Sigmoid colon (tissue), 7 donors: ENCODE measurements around the gene ITGB2. TPM values are rescaled to one million over a fixed set of nuclear protein-coding genes. Genes with fewer than 3 reads are reported as not detected.
A peak's percentile ranks its signal among the peaks of the same experiment; 100 is the strongest.

Source experiments
- DNase-seq: peaks from one replicate; pipeline ENCODE4 v3.0.0-alpha.2; 2019
- H3K27ac ChIP-seq, 4 donors: fragments of 200-600 bp; sonication (generic); one replicate each; pipeline ENCODE4 v1.5.1; 2016 to 2019; ENCODE audit warnings: mild to moderate bottlenecking in 1 of 4
- H3K27me3 ChIP-seq, 3 donors: fragments of 200-600 bp; sonication (generic); one replicate each; pipeline ENCODE4 v1.5.1; 2019; ENCODE audit warnings: mild to moderate bottlenecking in 1 of 3
- H3K36me3 ChIP-seq, 4 donors: fragments of 200-600 bp; sonication (generic); one replicate each; pipeline ENCODE4 v1.5.1; 2016 to 2019
- H3K4me1 ChIP-seq, 4 donors: fragments of 200-600 bp; sonication (generic); one replicate each; pipeline ENCODE4 v1.5.1; 2017 to 2019
- H3K4me3 ChIP-seq, 4 donors: fragments of 200-600 bp; sonication (generic); one replicate each; pipeline ENCODE4 v1.5.1; 2017 to 2019; ENCODE audit warnings: mild to moderate bottlenecking in 2 of 4, moderate library complexity in 1 of 4
- H3K9me3 ChIP-seq, 4 donors: fragments of 200-600 bp in 3 of 4; sonication (generic) in 3 of 4; one replicate each; pipeline versions ENCODE4 v1.5.1 to v1.6.1; 2013 to 2019
- CTCF ChIP-seq, 4 experiments: fragments of 450-650 bp in 3 of 4; fragments of 200-600 bp in 1 of 4; IDR thresholded peaks; one replicate each; pipeline ENCODE4 v1.5.1; 2016 to 2019; ENCODE audit warnings: antibody characterized with exemption in 4 of 4, mild to moderate bottlenecking in 3 of 4, moderate library complexity in 2 of 4
- EP300 ChIP-seq, 4 donors: sonication (generic); formaldehyde crosslinking; IDR thresholded peaks; one replicate each; pipeline ENCODE4 v1.6.1; 2017; ENCODE audit warnings: antibody characterized with exemption in 4 of 4
- POLR2A ChIP-seq, 2 donors: fragments of 450-650 bp; IDR thresholded peaks; one replicate each; pipeline ENCODE4 v1.6.1; 2016; ENCODE audit warnings: antibody characterized with exemption in 2 of 2, mild to moderate bottlenecking in 2 of 2, moderate library complexity in 2 of 2
- POLR2AphosphoS5 ChIP-seq, 4 donors: sonication (generic); formaldehyde crosslinking; IDR thresholded peaks; one replicate each; pipeline ENCODE4 v1.6.1; 2017; ENCODE audit warnings: antibody characterized with exemption in 4 of 4
- WGBS, 2 donors: extraction: QIAGEN DNeasy Blood & Tissue Kit; methylation state at CpG; one replicate each; pipeline ENCODE4 v1.1.7; 2013; 5-methylcytosine and 5-hydroxymethylcytosine counted together
- intact Hi-C: fragments of 100-400 bp; cut with DNase I; formaldehyde crosslinking; loops from one replicate; pipeline ENCODE4 v1.15.1; 2023
- polyA plus RNA-seq, 3 donors: library from polyadenylated mRNA; stranded (reverse); fragments of 200-250 nt; gene quantifications; one replicate each; pipeline ENCODE4 v1.2.3, GENCODE V29; 2013
- total RNA-seq, 4 donors: library from RNA; depleted of rRNA; stranded (reverse); fragments of >200 nt; gene quantifications; one replicate each; pipeline ENCODE4 v1.1.0, GENCODE V29; 2016
- donor health status: healthy with polysubstance abuse.
- donor health status: Bipolar disorder and iron deficiency.
- donor health status: healthy.

ITGB2 gene
- total and polyA plus RNA-seq, 7 donors, result 14.7 to 103 (median 55.9) TPM

- no peaks in the 10 kb centered on the region for H3K27me3 ChIP-seq
- H3K9me3 ChIP-seq, result no peaks in the 10 kb centered on the region
- intact Hi-C loops, result no loop called here
- peaks cover 0 to 34% (median 27%) of the 10 kb centered on the region in 4 donors for H3K4me1 ChIP-seq
- no peak for TF ChIP-seq CTCF (IDR thresholded peaks at IDR 0.05)
- TF ChIP-seq EP300 (IDR thresholded peaks at IDR 0.05), result no peak
- TF ChIP-seq POLR2A (IDR thresholded peaks at IDR 0.05), result no peak
- TF ChIP-seq POLR2AphosphoS5 (IDR thresholded peaks at IDR 0.05), result no peak
- WGBS, 2 donors, result 0% methylated on average over 53 of the region's 53 CpGs
- H3K27ac ChIP-seq, result peak overlapping the region; percentile 39 to 81 (median 72)
- no peak for DNase-seq
- peaks cover 0 to 18% (median 5%) of the 10 kb centered on the region in 4 donors for H3K36me3 ChIP-seq
- H3K4me3 ChIP-seq, result peak overlapping the region; percentile 83 to 96 (median 90)
These were observed 19.5 kb upstream of the ITGB2 start for GRCh38 chr21:44940116-44940631.

- peak within 1 kb of the TSS; percentile 83 to 96 (median 90) for H3K4me3 ChIP-seq
- intact Hi-C loops, result no loop called here
These were observed 18.9 kb upstream of the ITGB2 start, which contains the start of gene SLX9 for GRCh38 chr21:44939532-44940115. TSS of gene SLX9 (plus strand) at chr21:44940029. CDS start at chr21:44940058, 29 bp downstream.

GRCh38 chr21:44938772-44939531 lies 18.3 kb upstream of the ITGB2 start:
- Histone ChIP-seq H3K4me3 (peak overlapping the region; percentile 83 to 96 (median 90)), H3K36me3 (peaks cover 0 to 9% (median 3%) of the 10 kb centered on the region in 4 donors), H3K9me3 (no peaks in the 10 kb centered on the region), H3K4me1 (peaks cover 0 to 34% (median 27%) of the 10 kb centered on the region in 4 donors), H3K27me3 (peaks cover 0 to 4% (median 0%) of the 10 kb centered on the region in 3 donors), H3K27ac (peak overlapping the region; percentile 39 to 81 (median 72))
- 76 to 83% methylated on average over 18 of the region's 18 CpGs for WGBS, 2 donors
- peak; percentile 63 for DNase-seq
- intact Hi-C loops, result no loop called here
- no peak for TF ChIP-seq POLR2A (IDR thresholded peaks at IDR 0.05)
- no peak for TF ChIP-seq EP300 (IDR thresholded peaks at IDR 0.05)
- TF ChIP-seq CTCF (IDR thresholded peaks at IDR 0.05), result no peak
- TF ChIP-seq POLR2AphosphoS5 (IDR thresholded peaks at IDR 0.05), result no peak

More at GRCh38 chr21:44939532-44940115, 18.9 kb upstream of the ITGB2 start, which contains the start of gene SLX9:
- H3K9me3 ChIP-seq, result no peaks in the 10 kb centered on the region
- DNase-seq, result peak; percentile 86
- H3K27me3 ChIP-seq, result no peaks in the 10 kb centered on the region
- H3K4me1 ChIP-seq, result peaks cover 0 to 34% (median 27%) of the 10 kb centered on the region in 4 donors
- TF ChIP-seq EP300 (IDR thresholded peaks at IDR 0.05) (no peak), POLR2AphosphoS5 (IDR thresholded peaks at IDR 0.05) (peak; percentile 37 to 88 (median 69)), POLR2A (IDR thresholded peaks at IDR 0.05) (peak; percentile 30 to 53), CTCF (IDR thresholded peaks at IDR 0.05) (no peak)
- H3K27ac ChIP-seq, result peak within 1 kb of the TSS; percentile 39 to 81 (median 72)
- peaks cover 0 to 12% (median 5%) of the 10 kb centered on the region in 4 donors for H3K36me3 ChIP-seq
- 1% methylated on average over 69 of the region's 69 CpGs for WGBS, 2 donors

GRCh38 chr21:44935533-44935927 lies 14.8 kb upstream of the ITGB2 start:
- DNase-seq, result no peak
- no peaks in the 10 kb centered on the region for H3K36me3 ChIP-seq
- H3K4me3 ChIP-seq, result no peak overlapping the region
- no peaks in the 10 kb centered on the region for H3K9me3 ChIP-seq
- intact Hi-C loops, result no loop called here
- WGBS, 2 donors, result 92 to 94% methylated on average over 10 of the region's 10 CpGs
- H3K4me1 ChIP-seq, result peaks cover 0 to 37% (median 33%) of the 10 kb centered on the region in 4 donors
- peaks cover 10 to 39% (median 33%) of the 10 kb centered on the region in 3 donors for H3K27me3 ChIP-seq
- TF ChIP-seq EP300 (IDR thresholded peaks at IDR 0.05), result no peak
- TF ChIP-seq CTCF (IDR thresholded peaks at IDR 0.05), result no peak
- no peak overlapping the region for H3K27ac ChIP-seq
